Astrocyte (in vitro differentiated cells and primary cell): ENCODE measurements around the gene MYCN. TPM values are rescaled to one million over a fixed set of nuclear protein-coding genes. Genes with fewer than 3 reads are reported as not detected.
"Not testable (repeated sequence)": the region's sequence is repeated elsewhere in the genome, so short reads cannot be mapped to it uniquely, and the experiment has no call there.

ENCODE experiments used
- DNase-seq: peaks from one replicate; pipeline ENCODE4 v3.0.0-alpha.2; 2010; ENCODE audit warnings: low read depth
- FAIRE-seq: peaks from 2 replicates; lab custom pipeline; 2011; peaks lifted over from hg19 to GRCh38; lab: Jason Lieb, UNC
- H2AFZ ChIP-seq: 2 replicates; pipeline ENCODE4 v1.6.0; 2012; ENCODE audit warnings: low read depth, low read length, inconsistent platforms
- H3K27ac ChIP-seq: 2 replicates; pipeline ENCODE4 v1.5.1; 2011; ENCODE audit warnings: low read depth, low read length, inconsistent platforms
- H3K27me3 ChIP-seq: 2 replicates; pipeline ENCODE4 v1.6.0; 2011; ENCODE audit warnings: low read length, inconsistent platforms; ENCODE audit not compliant: insufficient read depth
- H3K36me3 ChIP-seq: 2 replicates; pipeline ENCODE4 v1.5.1; 2011; ENCODE audit warnings: low read length, inconsistent platforms; ENCODE audit not compliant: insufficient read depth
- H3K4me1 ChIP-seq: 2 replicates; pipeline ENCODE4 v1.5.1; 2011; ENCODE audit warnings: low read length, inconsistent platforms; ENCODE audit not compliant: insufficient read depth
- H3K4me2 ChIP-seq: 2 replicates; pipeline ENCODE4 v1.6.0; 2012; ENCODE audit warnings: low read length, inconsistent platforms
- H3K4me3 ChIP-seq: 2 replicates; pipeline ENCODE4 v1.5.1; 2011; ENCODE audit warnings: low read depth, mild to moderate bottlenecking, low read length, inconsistent platforms; ENCODE audit not compliant: insufficient read depth
- H3K79me2 ChIP-seq: 2 replicates; pipeline ENCODE4 v1.6.0; 2012; ENCODE audit warnings: mild to moderate bottlenecking, low read length, inconsistent platforms; ENCODE audit not compliant: insufficient read depth
- H3K9ac ChIP-seq: 2 replicates; pipeline ENCODE4 v1.6.0; 2012; ENCODE audit warnings: mild to moderate bottlenecking, low read length, inconsistent platforms
- H3K9me3 ChIP-seq: 2 replicates; pipeline ENCODE4 v1.5.1; 2012; ENCODE audit warnings: low read depth, mild to moderate bottlenecking, low read length, inconsistent platforms; ENCODE audit not compliant: insufficient read depth
- H4K20me1 ChIP-seq: 2 replicates; pipeline ENCODE4 v1.6.0; 2012; ENCODE audit warnings: low read length, inconsistent platforms; ENCODE audit not compliant: insufficient read depth
- H3K27ac Mint-ChIP-seq: one replicate; pipeline ENCODE4 v1.8.0; 2021; ENCODE audit warnings: mild to moderate bottlenecking, mixed read lengths; ENCODE audit not compliant: unreplicated experiment
- H3K27me3 Mint-ChIP-seq: one replicate; pipeline ENCODE4 v1.8.0; 2021; ENCODE audit warnings: low read depth, mixed read lengths; ENCODE audit not compliant: unreplicated experiment
- H3K36me3 Mint-ChIP-seq: one replicate; pipeline ENCODE4 v1.8.0; 2021; ENCODE audit warnings: low read depth, mixed read lengths; ENCODE audit not compliant: unreplicated experiment
- H3K4me1 Mint-ChIP-seq: one replicate; pipeline ENCODE4 v1.8.0; 2021; ENCODE audit warnings: low read depth, mixed read lengths; ENCODE audit not compliant: unreplicated experiment
- H3K4me3 Mint-ChIP-seq: one replicate; pipeline ENCODE4 v1.8.0; 2021; ENCODE audit warnings: mild to moderate bottlenecking, moderate library complexity, mixed read lengths; ENCODE audit not compliant: unreplicated experiment
- H3K9me3 Mint-ChIP-seq: one replicate; pipeline ENCODE4 v1.8.0; 2021; ENCODE audit warnings: mild to moderate bottlenecking, mixed read lengths; ENCODE audit not compliant: unreplicated experiment
- CTCF ChIP-seq: IDR thresholded peaks from 2 replicates; pipeline ENCODE4 v1.5.1; 2011; ENCODE audit warnings: low read depth, mild to moderate bottlenecking, inconsistent platforms, low read length, moderate library complexity; ENCODE audit not compliant: insufficient read depth
- EZH2 ChIP-seq: IDR thresholded peaks from 2 replicates; pipeline ENCODE4 v1.6.1; 2012; ENCODE audit warnings: mild to moderate bottlenecking, low read length, inconsistent platforms; ENCODE audit not compliant: insufficient read depth
- total RNA-seq: library from RNA; stranded (reverse); gene quantifications from 2 replicates; pipeline ENCODE4 v1.2.1, GENCODE V29; 2021

Gene MYCN
- total RNA-seq, 1 donor from 2014 or later, result 2.6 TPM

GRCh38 chr2:15959331-15960153 lies 19.2 kb downstream of the MYCN start:
- no peaks in the 10 kb centered on the region for H4K20me1 ChIP-seq
- H3K4me1 ChIP-seq, result no peaks in the 10 kb centered on the region
- H3K9ac ChIP-seq, result no peak overlapping the region
- no peak for DNase-seq
- H3K27ac ChIP-seq, result no peak overlapping the region
- Mint-ChIP-seq H3K4me3 (no peak overlapping the region), H3K4me1 (no peaks in the 10 kb centered on the region), H3K9me3 (peaks cover 7% of the 10 kb centered on the region), H3K27me3 (peaks cover 11% of the 10 kb centered on the region), H3K27ac (peak overlapping the region; percentile 2), H3K36me3 (no peaks in the 10 kb centered on the region)
- TF ChIP-seq CTCF (no peak), EZH2 (no peak)
- no peaks in the 10 kb centered on the region for H3K27me3 ChIP-seq
- H2AFZ ChIP-seq, result no peak overlapping the region
- H3K9me3 ChIP-seq, result no peaks in the 10 kb centered on the region
- no peak for FAIRE-seq
- no peak overlapping the region for H3K4me3 ChIP-seq
- no peaks in the 10 kb centered on the region for H3K79me2 ChIP-seq
- H3K36me3 ChIP-seq, result no peaks in the 10 kb centered on the region
- H3K4me2 ChIP-seq, result no peak overlapping the region

- not testable (repeated sequence) for FAIRE-seq, H3K9me3 Mint-ChIP-seq
These were observed 19.8 kb downstream of the MYCN start for GRCh38 chr2:15960154-15960520.

GRCh38 chr2:15963109-15963976 lies 23.0 kb downstream of the MYCN start:
- not testable (repeated sequence) for DNase-seq, H3K4me3 ChIP-seq

More at GRCh38 chr2:15960154-15960520, 19.8 kb downstream of the MYCN start:
- not testable (repeated sequence) for H3K4me3 ChIP-seq, H3K4me3 Mint-ChIP-seq, H2AFZ ChIP-seq, H3K27ac Mint-ChIP-seq, H3K9ac ChIP-seq, H3K4me1 Mint-ChIP-seq, DNase-seq, H4K20me1 ChIP-seq, H3K36me3 Mint-ChIP-seq, H3K9me3 ChIP-seq, H3K27ac ChIP-seq, H3K79me2 ChIP-seq, H3K27me3 ChIP-seq, H3K36me3 ChIP-seq, H3K4me1 ChIP-seq, H3K4me2 ChIP-seq
- H3K27me3 Mint-ChIP-seq, result peaks cover 10% of the 10 kb centered on the region

More at GRCh38 chr2:15963109-15963976, 23.0 kb downstream of the MYCN start:
- H3K79me2 ChIP-seq, H3K36me3 Mint-ChIP-seq, H3K36me3 ChIP-seq, H3K9me3 ChIP-seq, H3K4me1 Mint-ChIP-seq, H3K27ac ChIP-seq, H3K27me3 ChIP-seq, H3K27me3 Mint-ChIP-seq, H3K4me2 ChIP-seq, H3K4me1 ChIP-seq, H2AFZ ChIP-seq, H3K9me3 Mint-ChIP-seq, H3K4me3 Mint-ChIP-seq, FAIRE-seq, H3K9ac ChIP-seq, H4K20me1 ChIP-seq, H3K27ac Mint-ChIP-seq: not testable (repeated sequence)
